Ovary (tissue), 3 donors: Measurements from ENCODE around the gene PMVK.

Source experiments
- EP300 ChIP-seq: sonication (generic); formaldehyde crosslinking; IDR thresholded peaks from one replicate; pipeline ENCODE4 v1.6.1; 2017; ENCODE audit warnings: antibody characterized with exemption
- TF ChIP-seq, protein P1 (sequence below), 3 donors: fragments of 450-650 bp in 2 of 3; fragments of 200-600 bp in 1 of 3; IDR thresholded peaks; one replicate each; pipeline versions ENCODE4 v1.5.1 to v1.8.0; 2016 to 2022; ENCODE audit warnings: antibody characterized with exemption in 3 of 3, mild to moderate bottlenecking in 1 of 3
- donor health status: DM: no; HTN: no; CAD: no.

DNA sequence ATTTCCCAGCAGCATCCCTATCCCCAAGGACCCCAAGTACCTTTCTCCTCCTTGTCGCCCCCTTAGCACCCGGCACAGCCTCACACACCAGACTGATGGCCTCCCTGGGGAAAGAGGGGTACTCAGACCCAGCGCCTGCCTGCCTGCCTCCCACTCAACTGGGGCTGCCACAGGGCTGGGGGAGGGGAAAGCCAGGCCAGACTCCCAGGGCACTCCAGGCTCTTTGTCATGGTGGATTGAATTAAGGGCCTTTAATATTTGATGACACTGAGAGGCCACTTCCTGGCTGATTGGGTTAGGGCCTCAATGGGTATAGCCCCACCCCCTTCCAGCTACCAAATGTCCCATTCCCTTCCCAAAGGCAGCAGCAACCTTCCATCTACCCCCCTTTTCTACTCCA lies 32.2 kb upstream of the PMVK start:
- TF ChIP-seq, protein P1, sequence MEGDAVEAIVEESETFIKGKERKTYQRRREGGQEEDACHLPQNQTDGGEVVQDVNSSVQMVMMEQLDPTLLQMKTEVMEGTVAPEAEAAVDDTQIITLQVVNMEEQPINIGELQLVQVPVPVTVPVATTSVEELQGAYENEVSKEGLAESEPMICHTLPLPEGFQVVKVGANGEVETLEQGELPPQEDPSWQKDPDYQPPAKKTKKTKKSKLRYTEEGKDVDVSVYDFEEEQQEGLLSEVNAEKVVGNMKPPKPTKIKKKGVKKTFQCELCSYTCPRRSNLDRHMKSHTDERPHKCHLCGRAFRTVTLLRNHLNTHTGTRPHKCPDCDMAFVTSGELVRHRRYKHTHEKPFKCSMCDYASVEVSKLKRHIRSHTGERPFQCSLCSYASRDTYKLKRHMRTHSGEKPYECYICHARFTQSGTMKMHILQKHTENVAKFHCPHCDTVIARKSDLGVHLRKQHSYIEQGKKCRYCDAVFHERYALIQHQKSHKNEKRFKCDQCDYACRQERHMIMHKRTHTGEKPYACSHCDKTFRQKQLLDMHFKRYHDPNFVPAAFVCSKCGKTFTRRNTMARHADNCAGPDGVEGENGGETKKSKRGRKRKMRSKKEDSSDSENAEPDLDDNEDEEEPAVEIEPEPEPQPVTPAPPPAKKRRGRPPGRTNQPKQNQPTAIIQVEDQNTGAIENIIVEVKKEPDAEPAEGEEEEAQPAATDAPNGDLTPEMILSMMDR (IDR thresholded peaks at IDR 0.05) = no peak
- TF ChIP-seq EP300 = no peak
